Neural progenitor cell (in vitro differentiated cells): ENCODE measurements around the gene ZNF346. TPM values are rescaled to one million over a fixed set of nuclear protein-coding genes. Genes with fewer than 3 reads are reported as not detected.
A peak's percentile ranks its signal among the peaks of the same experiment; 100 is the strongest.

ENCODE experiments used
- DNase-seq: peaks from one replicate; pipeline ENCODE4 v3.0.0-alpha.2; 2016; ENCODE audit warnings: low spot score
- H2AFZ ChIP-seq: fragments of 200-600 bp; sonication (generic); replicated peaks from 2 replicates; pipeline ENCODE4 v1.6.1; 2016; ENCODE audit warnings: antibody characterized with exemption
- H3F3A ChIP-seq: fragments of 200-600 bp; sonication (generic); 2 replicates; pipeline ENCODE4 v1.6.1; 2016; ENCODE audit warnings: antibody characterized with exemption, low read depth
- H3K27ac ChIP-seq: fragments of 200-600 bp; sonication (generic); 2 replicates; pipeline ENCODE4 v1.5.1; 2016; ENCODE audit warnings: mild to moderate bottlenecking
- H3K27me3 ChIP-seq: fragments of 200-600 bp; sonication (generic); 2 replicates; pipeline ENCODE4 v1.6.1; 2016; ENCODE audit warnings: mild to moderate bottlenecking, moderate library complexity
- H3K36me3 ChIP-seq: fragments of 200-600 bp; sonication (generic); 2 replicates; pipeline ENCODE4 v1.5.1; 2016
- H3K4me1 ChIP-seq: fragments of 200-600 bp; sonication (generic); 2 replicates; pipeline ENCODE4 v1.6.1; 2016; ENCODE audit warnings: mixed run types
- H3K4me2 ChIP-seq: fragments of 200-600 bp; sonication (generic); 2 replicates; pipeline ENCODE4 v1.6.1; 2016
- H3K4me3 ChIP-seq: fragments of 200-600 bp; sonication (generic); 2 replicates; pipeline ENCODE4 v1.5.1; 2016
- H3K79me2 ChIP-seq: fragments of 200-600 bp; sonication (generic); 2 replicates; pipeline ENCODE4 v1.6.1; 2016; ENCODE audit warnings: low read depth
- H3K9ac ChIP-seq: fragments of 200-600 bp; sonication (generic); 2 replicates; pipeline ENCODE4 v1.6.1; 2016
- H3K9me3 ChIP-seq: fragments of 200-600 bp; sonication (generic); 2 replicates; pipeline ENCODE4 v1.5.1; 2016; ENCODE audit warnings: low read depth
- H4K20me1 ChIP-seq: fragments of 200-600 bp; sonication (generic); 2 replicates; pipeline ENCODE4 v1.6.1; 2016; ENCODE audit warnings: low read depth
- H3K27ac Mint-ChIP-seq: 3 replicates; pipeline ENCODE4 v1.8.0; 2021; ENCODE audit warnings: mixed read lengths
- H3K27me3 Mint-ChIP-seq: 2 replicates; pipeline ENCODE4 v1.8.0; 2022; ENCODE audit warnings: low read depth, mild to moderate bottlenecking, inconsistent platforms, moderate library complexity, mixed read lengths; ENCODE audit not compliant: insufficient read depth
- H3K36me3 Mint-ChIP-seq: 3 replicates; pipeline ENCODE4 v1.8.0; 2021; ENCODE audit warnings: mixed read lengths
- H3K4me1 Mint-ChIP-seq: 3 replicates; pipeline ENCODE4 v1.8.0; 2021; ENCODE audit warnings: mixed read lengths
- H3K4me3 Mint-ChIP-seq: 3 replicates; pipeline ENCODE4 v1.8.0; 2021; ENCODE audit warnings: mild to moderate bottlenecking, moderate library complexity, mixed read lengths
- H3K9me3 Mint-ChIP-seq: 3 replicates; pipeline ENCODE4 v1.8.0; 2020; ENCODE audit warnings: mixed read lengths
- EZH2 ChIP-seq: fragments of 200-600 bp; sonication (generic); IDR thresholded peaks from 2 replicates; pipeline ENCODE4 v1.6.1; 2017; ENCODE audit warnings: antibody characterized with exemption, mild to moderate bottlenecking, moderate library complexity
- EZH2phosphoT487 ChIP-seq: fragments of 200-600 bp; sonication (generic); IDR thresholded peaks from 2 replicates; pipeline ENCODE4 v1.6.1; 2017; ENCODE audit warnings: antibody characterized with exemption
- total RNA-seq: library from RNA; depleted of rRNA; stranded (reverse); fragments of >200 nt; gene quantifications from 2 replicates; pipeline ENCODE4 v1.2.3, GENCODE V29; 2015; ENCODE audit warnings: low replicate concordance
- TF ChIP-seq, protein P1 (sequence below): fragments of 200-600 bp; sonication (generic); IDR thresholded peaks from 2 replicates; pipeline ENCODE4 v1.5.1; 2017; ENCODE audit warnings: antibody characterized with exemption, mild to moderate bottlenecking

The ZNF346 gene
- total RNA-seq, 1 donor from 2014 or later, result 28.2 TPM

DNA sequence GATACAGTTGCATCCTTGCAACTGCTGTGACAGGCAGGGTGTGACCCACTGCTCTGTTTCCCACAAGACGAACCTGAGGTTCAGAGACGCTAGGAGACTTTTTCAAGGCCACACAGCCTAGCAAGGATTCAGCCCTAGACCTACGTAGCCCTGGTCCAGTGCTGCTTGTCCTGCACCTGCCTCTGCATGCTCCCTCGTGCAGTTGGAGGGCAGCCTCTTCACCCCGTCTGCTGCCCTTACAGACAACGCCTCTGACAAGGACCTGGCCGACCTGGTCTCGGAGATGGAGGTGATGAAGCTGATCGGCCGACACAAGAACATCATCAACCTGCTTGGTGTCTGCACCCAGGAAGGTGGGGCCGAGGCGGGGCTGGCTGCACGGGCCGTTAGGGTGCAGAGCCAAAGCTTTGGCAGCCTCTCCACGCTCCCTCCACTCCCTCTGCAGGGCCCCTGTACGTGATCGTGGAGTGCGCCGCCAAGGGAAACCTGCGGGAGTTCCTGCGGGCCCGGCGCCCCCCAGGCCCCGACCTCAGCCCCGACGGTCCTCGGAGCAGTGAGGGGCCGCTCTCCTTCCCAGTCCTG is 72.7 kb downstream of the ZNF346 start:
- Mint-ChIP-seq H3K4me1 (peaks cover 20% of the 10 kb centered on the region), H3K27ac (peak overlapping the region; percentile 65), H3K9me3 (no peaks in the 10 kb centered on the region), H3K27me3 (peaks cover 14% of the 10 kb centered on the region), H3K4me3 (no peak overlapping the region), H3K36me3 (no peaks in the 10 kb centered on the region)
- Histone ChIP-seq H3K9ac (no peak overlapping the region), H3K4me2 (peak overlapping the region; percentile 47), H3K27me3 (no peaks in the 10 kb centered on the region), H4K20me1 (no peaks in the 10 kb centered on the region), H3F3A (no peaks in the 10 kb centered on the region), H3K9me3 (no peaks in the 10 kb centered on the region), H3K36me3 (no peaks in the 10 kb centered on the region), H3K27ac (peak overlapping the region; percentile 76), H3K79me2 (no peaks in the 10 kb centered on the region), H3K4me3 (no peak overlapping the region), H3K4me1 (peaks cover 21% of the 10 kb centered on the region), H2AFZ (no peak overlapping the region)
- TF ChIP-seq, protein P1, sequence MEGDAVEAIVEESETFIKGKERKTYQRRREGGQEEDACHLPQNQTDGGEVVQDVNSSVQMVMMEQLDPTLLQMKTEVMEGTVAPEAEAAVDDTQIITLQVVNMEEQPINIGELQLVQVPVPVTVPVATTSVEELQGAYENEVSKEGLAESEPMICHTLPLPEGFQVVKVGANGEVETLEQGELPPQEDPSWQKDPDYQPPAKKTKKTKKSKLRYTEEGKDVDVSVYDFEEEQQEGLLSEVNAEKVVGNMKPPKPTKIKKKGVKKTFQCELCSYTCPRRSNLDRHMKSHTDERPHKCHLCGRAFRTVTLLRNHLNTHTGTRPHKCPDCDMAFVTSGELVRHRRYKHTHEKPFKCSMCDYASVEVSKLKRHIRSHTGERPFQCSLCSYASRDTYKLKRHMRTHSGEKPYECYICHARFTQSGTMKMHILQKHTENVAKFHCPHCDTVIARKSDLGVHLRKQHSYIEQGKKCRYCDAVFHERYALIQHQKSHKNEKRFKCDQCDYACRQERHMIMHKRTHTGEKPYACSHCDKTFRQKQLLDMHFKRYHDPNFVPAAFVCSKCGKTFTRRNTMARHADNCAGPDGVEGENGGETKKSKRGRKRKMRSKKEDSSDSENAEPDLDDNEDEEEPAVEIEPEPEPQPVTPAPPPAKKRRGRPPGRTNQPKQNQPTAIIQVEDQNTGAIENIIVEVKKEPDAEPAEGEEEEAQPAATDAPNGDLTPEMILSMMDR, result no peak
- TF ChIP-seq EZH2 (no peak), EZH2phosphoT487 (no peak)
- DNase-seq, result no peak

- Mint-ChIP-seq H3K27me3 (peaks cover 14% of the 10 kb centered on the region), H3K4me1 (peaks cover 20% of the 10 kb centered on the region), H3K4me3 (no peak overlapping the region), H3K27ac (no peak overlapping the region), H3K36me3 (no peaks in the 10 kb centered on the region), H3K9me3 (no peaks in the 10 kb centered on the region)
- H3K9ac ChIP-seq, result no peak overlapping the region
- H3K27me3 ChIP-seq, result no peaks in the 10 kb centered on the region
- H3F3A ChIP-seq, result no peaks in the 10 kb centered on the region
- no peaks in the 10 kb centered on the region for H4K20me1 ChIP-seq
- TF ChIP-seq, protein P1, result no peak
- TF ChIP-seq EZH2, result no peak
- no peak for TF ChIP-seq EZH2phosphoT487
- H3K4me2 ChIP-seq, result no peak overlapping the region
- H3K4me3 ChIP-seq, result no peak overlapping the region
- H3K9me3 ChIP-seq, result no peaks in the 10 kb centered on the region
- peaks cover 21% of the 10 kb centered on the region for H3K4me1 ChIP-seq
- H3K79me2 ChIP-seq, result no peaks in the 10 kb centered on the region
- H2AFZ ChIP-seq, result no peak overlapping the region
- DNase-seq, result no peak
- no peaks in the 10 kb centered on the region for H3K36me3 ChIP-seq
- no peak overlapping the region for H3K27ac ChIP-seq
Observed at GRCh38 chr5:177096162-177097015, 73.9 kb downstream of the ZNF346 start.

GRCh38 chr5:177097016-177097985 is 74.8 kb downstream of the ZNF346 start:
- H3K36me3 ChIP-seq, result no peaks in the 10 kb centered on the region
- H3K36me3 Mint-ChIP-seq, result no peaks in the 10 kb centered on the region
- no peaks in the 10 kb centered on the region for H4K20me1 ChIP-seq
- TF ChIP-seq EZH2phosphoT487 (no peak), EZH2 (no peak)
- TF ChIP-seq, protein P1, result no peak
- peaks cover 20% of the 10 kb centered on the region for H3K4me1 Mint-ChIP-seq
- no peak for DNase-seq
- no peak overlapping the region for H3K4me3 Mint-ChIP-seq
- no peaks in the 10 kb centered on the region for H3K27me3 ChIP-seq
- H3K4me3 ChIP-seq, result no peak overlapping the region
- no peaks in the 10 kb centered on the region for H3F3A ChIP-seq
- H3K9me3 ChIP-seq, result no peaks in the 10 kb centered on the region
- peaks cover 14% of the 10 kb centered on the region for H3K27me3 Mint-ChIP-seq
- H3K4me2 ChIP-seq, result no peak overlapping the region
- H3K27ac ChIP-seq, result no peak overlapping the region
- peaks cover 21% of the 10 kb centered on the region for H3K4me1 ChIP-seq
- no peak overlapping the region for H3K27ac Mint-ChIP-seq
- H3K9ac ChIP-seq, result no peak overlapping the region
- no peaks in the 10 kb centered on the region for H3K9me3 Mint-ChIP-seq
- no peaks in the 10 kb centered on the region for H3K79me2 ChIP-seq
- no peak overlapping the region for H2AFZ ChIP-seq
